A549 (cell line): ENCODE data around the gene LRRC2. TPM values are rescaled to one million over a fixed set of nuclear protein-coding genes. Genes with fewer than 3 reads are reported as not detected.

ENCODE experiments used
- ATAC-seq, 2 experiments: fragments of 200-7000 bp in 1 of 2; fragments of >200 bp in 1 of 2; cut with Nextera tagmentation in 1 of 2; cut with Tn5 transposase in 1 of 2; 3 replicates each; pipeline versions ENCODE4 v1.8.0 to v1.9.1; 2018 to 2020; ENCODE audit warnings: mild to moderate bottlenecking in 1 of 2, moderate library complexity in 1 of 2
- CTCF ChIA-PET: fragments of 300-600 bp; sonication (Branson Sonifier 250); formaldehyde crosslinking; extraction: SDS; loops from one replicate; lab custom pipeline; 2021; ENCODE audit warnings: antibody characterized with exemption, inconsistent platforms; lab: Yijun Ruan, JAX
- POLR2A ChIA-PET: fragments of 350-600 bp; formaldehyde crosslinking; extraction: SDS; loops from one replicate; lab custom pipeline; 2021; ENCODE audit warnings: antibody characterized with exemption, inconsistent platforms; lab: Yijun Ruan, JAX
- DNase-seq, 2 experiments: peaks; one replicate each; pipeline versions ENCODE4 v3.0.0 to v3.0.0-alpha.2; 2011 to 2016; ENCODE audit warnings: low read depth in 1 of 2, low spot score in 1 of 2
- FAIRE-seq: peaks from 2 replicates; lab custom pipeline; 2011; peaks lifted over from hg19 to GRCh38; lab: Jason Lieb, UNC
- H3K27ac ChIP-seq, 2 experiments: fragments of >200 bp; sonication (Bioruptor Twin); formaldehyde crosslinking; 3 replicates each; pipeline ENCODE4 v1.5.1; 2016 to 2017
- H3K4me1 ChIP-seq: fragments of >200 bp; sonication (Bioruptor Twin); formaldehyde crosslinking; 3 replicates; pipeline ENCODE4 v1.6.1; 2016
- H3K4me2 ChIP-seq: fragments of >200 bp; sonication (Bioruptor Twin); formaldehyde crosslinking; 3 replicates; pipeline ENCODE4 v1.6.1; 2016
- H3K4me3 ChIP-seq: fragments of >200 bp; sonication (Bioruptor Twin); formaldehyde crosslinking; 3 replicates; pipeline ENCODE4 v1.5.1; 2016
- H3K9me3 ChIP-seq: fragments of >200 bp; sonication (Bioruptor Twin); formaldehyde crosslinking; 3 replicates; pipeline ENCODE4 v1.6.1; 2016
- BCL3 ChIP-seq: fragments of >200 bp; sonication (Bioruptor Twin); formaldehyde crosslinking; IDR thresholded peaks from 3 replicates; pipeline ENCODE4 v1.6.1; 2016
- CBX8 ChIP-seq: fragments of 200-600 bp; sonication (generic); IDR thresholded peaks from 2 replicates; pipeline ENCODE4 v1.6.1; 2016
- CEBPB ChIP-seq, 2 experiments: fragments of >200 bp in 1 of 2; sonication (Bioruptor Twin) in 1 of 2; formaldehyde crosslinking in 1 of 2; IDR thresholded peaks; 2 replicates each; pipeline ENCODE4 v1.6.1; 2012 to 2016
- CHD2 ChIP-seq: fragments of 150-350 bp; IDR thresholded peaks from 2 replicates; pipeline ENCODE4 v1.6.1; 2014; ENCODE audit warnings: low read length; ENCODE audit not compliant: partially characterized antibody
- CHD4 ChIP-seq: fragments of 200-600 bp; sonication (generic); IDR thresholded peaks from 2 replicates; pipeline ENCODE4 v1.6.1; 2016; ENCODE audit warnings: antibody characterized with exemption, mild to moderate bottlenecking, borderline replicate concordance
- E2F6 ChIP-seq: IDR thresholded peaks from 2 replicates; pipeline ENCODE4 v1.6.1; 2012; ENCODE audit warnings: low read depth, borderline replicate concordance
- EHF ChIP-seq: fragments of 250-450 bp; sonication (Bioruptor Pico); IDR thresholded peaks from 2 replicates; pipeline ENCODE4 v1.5.0; 2020; ENCODE audit warnings: mild to moderate bottlenecking
- FOSB ChIP-seq: fragments of 250-450 bp; sonication (Bioruptor Pico); IDR thresholded peaks from 2 replicates; pipeline ENCODE4 v1.5.0; 2020; ENCODE audit warnings: mild to moderate bottlenecking, moderate library complexity
- FOXS1 ChIP-seq: fragments of 250-450 bp; sonication (Bioruptor Pico); IDR thresholded peaks from 2 replicates; pipeline ENCODE4 v1.5.0; 2020; ENCODE audit warnings: mild to moderate bottlenecking, moderate library complexity
- HMGXB4 ChIP-seq: fragments of 250-450 bp; sonication (Bioruptor Pico); IDR thresholded peaks from 2 replicates; pipeline ENCODE4 v1.5.0; 2021; ENCODE audit warnings: mild to moderate bottlenecking, moderate library complexity, borderline replicate concordance
- HOXA7 ChIP-seq: fragments of 250-450 bp; sonication (Bioruptor Pico); IDR thresholded peaks from 2 replicates; pipeline ENCODE4 v1.5.0; 2020; ENCODE audit warnings: mild to moderate bottlenecking, moderate library complexity
- HOXB13 ChIP-seq: fragments of 250-450 bp; sonication (Bioruptor Pico); IDR thresholded peaks from 2 replicates; pipeline ENCODE4 v1.5.0; 2020; ENCODE audit warnings: low read depth, mild to moderate bottlenecking, moderate library complexity
- JUNB ChIP-seq: fragments of >200 bp; sonication (Bioruptor Twin); formaldehyde crosslinking; IDR thresholded peaks from 2 replicates; pipeline ENCODE4 v1.6.1; 2016
- MAZ ChIP-seq: fragments of 150-350 bp; IDR thresholded peaks from 2 replicates; pipeline ENCODE4 v1.6.1; 2014; ENCODE audit warnings: antibody characterized with exemption, low read depth, low read length, borderline replicate concordance
- MYC ChIP-seq: IDR thresholded peaks from 2 replicates; pipeline ENCODE4 v1.6.1; 2012; ENCODE audit warnings: mild to moderate bottlenecking, inconsistent platforms, low read length, improper control_type of control experiment, borderline replicate concordance
- NPAS2 ChIP-seq: fragments of 250-450 bp; sonication (Bioruptor Pico); IDR thresholded peaks from 2 replicates; pipeline ENCODE4 v1.8.0; 2022; ENCODE audit warnings: mild to moderate bottlenecking, moderate library complexity, borderline replicate concordance
- NR3C1 ChIP-seq: fragments of >200 bp; sonication (Bioruptor Twin); formaldehyde crosslinking; IDR thresholded peaks from 3 replicates; pipeline ENCODE4 v1.6.1; 2017
- POLR2A ChIP-seq: IDR thresholded peaks from 2 replicates; pipeline ENCODE4 v1.6.1; 2012; ENCODE audit warnings: mild to moderate bottlenecking, low read length
- POLR2AphosphoS2 ChIP-seq: conservative IDR thresholded peaks from 2 replicates; pipeline ENCODE4 v1.6.1; 2012; ENCODE audit warnings: low read length, improper control_type of control experiment, inconsistent platforms
- RAD21 ChIP-seq, 2 experiments: fragments of >200 bp in 1 of 2; sonication (Bioruptor Twin) in 1 of 2; formaldehyde crosslinking in 1 of 2; IDR thresholded peaks in 1 of 2; conservative IDR thresholded peaks in 1 of 2; 2 replicates in 1 of 2; 3 replicates in 1 of 2; pipeline ENCODE4 v1.6.1; 2012 to 2018; ENCODE audit warnings: inconsistent platforms in 1 of 2
- RCOR1 ChIP-seq: fragments of 150-350 bp; IDR thresholded peaks from 2 replicates; pipeline ENCODE4 v1.6.1; 2014; ENCODE audit warnings: antibody characterized with exemption, low read length, low read depth
- RFX5 ChIP-seq: fragments of 450-650 bp; IDR thresholded peaks from 2 replicates; pipeline ENCODE4 v1.7.1; 2014; ENCODE audit warnings: antibody characterized with exemption, mild to moderate bottlenecking, moderate library complexity
- SMC3 ChIP-seq: fragments of >200 bp; sonication (Bioruptor Twin); formaldehyde crosslinking; IDR thresholded peaks from 3 replicates; pipeline ENCODE4 v1.6.1; 2018; ENCODE audit warnings: inconsistent platforms
- TP53 ChIP-seq: fragments of 250-450 bp; sonication (Bioruptor Pico); IDR thresholded peaks from 2 replicates; pipeline ENCODE4 v1.5.0; 2021; ENCODE audit warnings: mild to moderate bottlenecking, moderate library complexity
- USF2 ChIP-seq: fragments of 450-650 bp; IDR thresholded peaks from 2 replicates; pipeline ENCODE4 v1.6.1; 2014; ENCODE audit warnings: antibody characterized with exemption
- ZNF302 ChIP-seq: fragments of 250-450 bp; sonication (Bioruptor Pico); IDR thresholded peaks from 2 replicates; pipeline ENCODE4 v1.9.0; 2021; ENCODE audit warnings: inconsistent platforms, mild to moderate bottlenecking, moderate library complexity
- ZSCAN20 ChIP-seq: fragments of 250-450 bp; sonication (Bioruptor Pico); IDR thresholded peaks from 2 replicates; pipeline ENCODE4 v1.8.0; 2022; ENCODE audit warnings: mild to moderate bottlenecking, moderate library complexity
- WGBS: methylation state at CpG from one replicate; pipeline ENCODE4 v1.1.6; 2017; ENCODE audit errors: missing lambda C conversion rate; 5-methylcytosine and 5-hydroxymethylcytosine counted together
- polyA plus RNA-seq, 4 experiments: library from polyadenylated mRNA; depleted of rRNA in 3 of 4; stranded (reverse); fragments of >200 nt; fragmentation: RNase III in 1 of 4; extraction: RNeasy Plus Mini Kit Qiagen cat#74134 plus additional on column Dnase treatment in 1 of 4; gene quantifications; 2 replicates in 3 of 4; 3 replicates in 1 of 4; pipeline ENCODE4 v1.2.3, GENCODE V29; 2011 to 2017
- TF ChIP-seq, protein P1 (sequence below): fragments of 150-350 bp; IDR thresholded peaks from 2 replicates; pipeline ENCODE4 v1.6.1; 2014; ENCODE audit warnings: low read depth, mild to moderate bottlenecking, low read length

LRRC2 gene
- polyA plus RNA-seq, 2 of the 4 experiments (the other 2 are of a cell fraction): not detected

- no peak for FAIRE-seq
- H3K4me1 ChIP-seq: no peaks in the 10 kb centered on the region
- ATAC-seq: no peak
- TF ChIP-seq RFX5 (no peak), ZSCAN20 (CRISPR knock-in tag) (no peak), CEBPB (IDR thresholded peaks at IDR 0.05) (no peak), MAZ (no peak), TP53 (CRISPR knock-in tag) (no peak), SMC3 (no peak), HOXB13 (no peak), RAD21 (conservative IDR thresholded peaks at IDR 0.05 in 1 of 2, IDR thresholded peaks at IDR 0.05 in 1 of 2) (no peak), RCOR1 (no peak), POLR2A (no peak), HMGXB4 (CRISPR knock-in tag) (no peak), JUNB (no peak), HOXA7 (no peak), FOSB (no peak), NR3C1 (no peak), CHD2 (no peak), E2F6 (no peak), CBX8 (no peak), MYC (no peak)
- H3K27ac ChIP-seq: no peak overlapping the region
- H3K4me3 ChIP-seq: no peak overlapping the region
- POLR2A ChIA-PET: no interaction called here
- H3K9me3 ChIP-seq: no peaks in the 10 kb centered on the region
- WGBS: 32% methylated on average over 2 of the region's 3 CpGs
- no peak overlapping the region for H3K4me2 ChIP-seq
- CTCF ChIA-PET: interaction anchor here (1.6 kb wide), 1 partner anchor 10 kb away, joined by 3 read pairs; no protein-coding TSS in a partner anchor
- no peak for DNase-seq
Measured at GRCh38 chr3:46571684-46572083, 5.6 kb upstream of the LRRC2 start.

DNA sequence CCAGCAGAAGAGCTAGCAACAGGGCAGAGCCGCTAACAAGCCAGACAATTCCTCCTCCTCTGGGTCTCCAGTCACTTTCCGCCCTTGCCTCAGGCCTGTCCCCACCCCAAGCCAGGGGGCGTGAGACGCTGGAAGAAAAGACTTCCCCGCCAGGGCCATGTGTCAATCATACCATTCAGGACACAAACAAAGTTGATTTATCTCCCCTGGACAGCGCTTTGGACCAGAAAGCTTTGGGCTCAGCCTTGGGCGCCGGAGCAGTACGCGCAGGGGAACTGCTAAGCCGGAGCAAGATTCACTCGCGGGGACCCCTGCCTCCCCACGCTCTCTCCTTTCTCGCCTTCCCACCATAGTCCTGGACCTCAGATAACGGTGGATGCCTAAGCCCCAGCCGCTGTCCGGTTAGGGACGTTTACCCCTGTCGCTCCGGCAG, 479 bp downstream of the LRRC2 start:
- Histone ChIP-seq H3K4me1 (no peaks in the 10 kb centered on the region), H3K27ac (no peak overlapping the region), H3K4me2 (peak overlapping the region; percentile 83), H3K4me3 (peak overlapping the region; percentile 40; the same call in 2 of the 3 replicates)
- DNase-seq (no peak), FAIRE-seq (no peak), ATAC-seq (no peak)
- POLR2A ChIA-PET: no interaction called here
- CTCF ChIA-PET: interaction anchor here (0.6 to 2.9 kb wide), 3 partner anchors 64 to 77 kb away, joined by 3 to 11 read pairs (median 4); no protein-coding TSS in a partner anchor
- 78% methylated on average over 13 of the region's 21 CpGs for WGBS
- TF ChIP-seq BCL3 (no peak), EHF (CRISPR knock-in tag) (no peak), CHD4 (no peak)
- TF ChIP-seq, all 56 proteins: peak for 0
- no peaks in the 10 kb centered on the region for H3K9me3 ChIP-seq

GRCh38 chr3:46565077-46565476, 1.0 kb downstream of the LRRC2 start:
- FAIRE-seq (no peak), DNase-seq (no peak), ATAC-seq (no peak)
- Histone ChIP-seq H3K4me2 (no peak overlapping the region), H3K27ac (no peak overlapping the region), H3K9me3 (no peaks in the 10 kb centered on the region), H3K4me3 (no peak overlapping the region), H3K4me1 (no peaks in the 10 kb centered on the region)
- POLR2A ChIA-PET: no interaction called here
- CTCF ChIA-PET: interaction anchor here (1.5 to 2.9 kb wide), 2 partner anchors 65 to 76 kb away, joined by 4 to 11 read pairs; no protein-coding TSS in a partner anchor
- 81% methylated on average over 4 of the region's 4 CpGs for WGBS
- TF ChIP-seq USF2 (no peak), NPAS2 (no peak), POLR2AphosphoS2 (no peak), MAZ (no peak), FOXS1 (CRISPR knock-in tag) (no peak), ZNF302 (CRISPR knock-in tag) (no peak)
- TF ChIP-seq, protein P1, sequence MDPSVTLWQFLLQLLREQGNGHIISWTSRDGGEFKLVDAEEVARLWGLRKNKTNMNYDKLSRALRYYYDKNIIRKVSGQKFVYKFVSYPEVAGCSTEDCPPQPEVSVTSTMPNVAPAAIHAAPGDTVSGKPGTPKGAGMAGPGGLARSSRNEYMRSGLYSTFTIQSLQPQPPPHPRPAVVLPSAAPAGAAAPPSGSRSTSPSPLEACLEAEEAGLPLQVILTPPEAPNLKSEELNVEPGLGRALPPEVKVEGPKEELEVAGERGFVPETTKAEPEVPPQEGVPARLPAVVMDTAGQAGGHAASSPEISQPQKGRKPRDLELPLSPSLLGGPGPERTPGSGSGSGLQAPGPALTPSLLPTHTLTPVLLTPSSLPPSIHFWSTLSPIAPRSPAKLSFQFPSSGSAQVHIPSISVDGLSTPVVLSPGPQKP: no peak
